SHP77 (cell line): ENCODE measurements around the gene FATE1.

Source experiments
- DNase-seq, 2 experiments: peaks; one replicate each; lab custom pipeline; 2025; lab: John Stamatoyannopoulos, UW

FATE1 gene

GRCh38 chrX:151704041-151704663 is 11.7 kb upstream of the FATE1 start:
- no peak for DNase-seq

- DNase-seq: no peak
These were observed 7.0 kb upstream of the FATE1 start for GRCh38 chrX:151708821-151709220.

DNA sequence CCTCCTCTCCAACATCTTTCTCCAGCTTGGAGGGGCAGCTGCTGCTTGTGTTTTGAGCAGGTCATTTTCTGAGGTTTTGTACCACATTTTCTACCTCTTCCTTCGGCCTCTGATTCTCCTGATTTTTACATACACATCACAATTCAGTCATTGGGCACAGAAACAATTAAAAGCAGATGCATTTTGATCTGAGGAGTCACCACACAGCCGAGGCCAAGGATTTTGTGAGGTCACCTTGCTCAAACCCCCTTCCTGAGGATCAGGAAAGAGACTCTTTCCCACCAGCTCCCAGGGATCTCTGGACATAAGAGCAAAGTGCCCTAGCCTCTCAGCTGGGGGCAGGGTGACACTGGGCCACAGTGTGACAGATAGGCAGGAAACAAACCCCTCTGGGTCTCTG is 5.4 kb upstream of the FATE1 start:
- DNase-seq: no peak

GRCh38 chrX:151711154-151711553 is 4.7 kb upstream of the FATE1 start:
- no peak for DNase-seq

GRCh38 chrX:151711787-151712186 is 4.0 kb upstream of the FATE1 start:
- DNase-seq: peak; percentile 4 to 30

DNA sequence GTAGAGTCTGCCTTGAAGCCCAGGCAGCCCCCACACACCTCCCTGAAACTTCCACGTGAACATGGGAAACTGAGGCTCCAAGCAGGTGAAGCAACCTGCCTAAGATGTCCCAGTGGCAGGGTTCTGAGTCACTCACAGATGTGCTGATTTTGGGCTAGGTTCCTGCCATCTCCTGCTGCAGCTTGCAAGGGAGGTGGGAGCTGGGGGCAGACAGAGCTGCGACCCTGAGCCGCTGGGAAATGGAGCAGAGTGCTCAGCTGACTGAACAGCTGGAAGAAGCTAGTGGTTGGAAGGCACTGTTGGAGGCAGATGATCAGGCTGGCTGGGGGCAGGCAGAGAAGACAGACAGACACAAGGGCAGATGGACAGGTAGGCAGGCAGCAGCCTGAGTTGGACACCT is 3.6 kb upstream of the FATE1 start:
- DNase-seq: no peak

DNA sequence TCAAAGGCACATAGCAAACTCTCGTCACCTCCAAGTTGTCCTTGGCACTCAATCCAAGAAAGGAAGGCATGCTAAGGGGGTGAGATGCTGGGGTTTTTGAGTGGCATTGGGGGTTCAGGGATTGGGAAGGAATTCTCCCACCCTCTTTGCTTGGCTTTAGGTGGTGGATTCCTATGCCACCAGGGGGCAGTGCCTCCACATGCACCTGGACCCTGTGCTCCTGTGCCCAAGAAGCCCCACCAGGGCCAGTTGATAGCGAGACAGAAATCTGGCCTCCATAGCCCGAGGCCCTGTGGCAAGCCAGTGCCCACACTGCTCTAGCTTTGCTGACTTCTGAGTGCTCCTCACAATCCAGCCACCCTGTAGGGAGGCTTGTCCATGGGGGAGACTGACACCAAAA is 2.0 kb upstream of the FATE1 start:
- DNase-seq: no peak

DNA sequence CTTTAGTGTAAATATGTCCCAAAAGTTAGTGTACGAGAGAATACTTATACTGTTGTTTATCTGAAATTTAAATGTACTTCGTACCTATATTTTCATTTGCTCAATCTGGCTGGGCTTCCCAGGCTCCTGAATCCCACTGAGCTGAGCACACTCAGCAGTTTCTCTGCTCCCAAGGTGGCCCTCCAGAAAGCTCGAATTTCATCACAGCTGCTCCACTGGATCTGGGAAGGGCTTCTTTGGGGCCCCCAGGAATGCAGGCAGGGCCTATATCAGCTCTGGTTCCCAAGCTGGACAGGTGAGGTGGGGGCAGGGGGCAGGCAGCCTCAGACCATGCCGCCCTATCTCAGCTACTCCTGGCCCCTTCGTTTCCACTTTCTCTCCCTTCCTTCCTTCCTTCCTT is 1.5 kb upstream of the FATE1 start:
- no peak for DNase-seq

GRCh38 chrX:151722241-151722846 is 6.5 kb downstream of the FATE1 start:
- DNase-seq: peak in 1 of 2 experiments; percentile 35

GRCh38 chrX:151723156-151723760 is 7.4 kb downstream of the FATE1 start:
- no peak for DNase-seq

GRCh38 chrX:151724563-151725337 is 8.9 kb downstream of the FATE1 start:
- no peak for DNase-seq

GRCh38 chrX:151725338-151725614 is 9.4 kb downstream of the FATE1 start:
- DNase-seq: no peak

GRCh38 chrX:151726751-151727150 is 10.9 kb downstream of the FATE1 start:
- no peak for DNase-seq

GRCh38 chrX:151727346-151727745 is 11.5 kb downstream of the FATE1 start:
- DNase-seq: no peak

DNA sequence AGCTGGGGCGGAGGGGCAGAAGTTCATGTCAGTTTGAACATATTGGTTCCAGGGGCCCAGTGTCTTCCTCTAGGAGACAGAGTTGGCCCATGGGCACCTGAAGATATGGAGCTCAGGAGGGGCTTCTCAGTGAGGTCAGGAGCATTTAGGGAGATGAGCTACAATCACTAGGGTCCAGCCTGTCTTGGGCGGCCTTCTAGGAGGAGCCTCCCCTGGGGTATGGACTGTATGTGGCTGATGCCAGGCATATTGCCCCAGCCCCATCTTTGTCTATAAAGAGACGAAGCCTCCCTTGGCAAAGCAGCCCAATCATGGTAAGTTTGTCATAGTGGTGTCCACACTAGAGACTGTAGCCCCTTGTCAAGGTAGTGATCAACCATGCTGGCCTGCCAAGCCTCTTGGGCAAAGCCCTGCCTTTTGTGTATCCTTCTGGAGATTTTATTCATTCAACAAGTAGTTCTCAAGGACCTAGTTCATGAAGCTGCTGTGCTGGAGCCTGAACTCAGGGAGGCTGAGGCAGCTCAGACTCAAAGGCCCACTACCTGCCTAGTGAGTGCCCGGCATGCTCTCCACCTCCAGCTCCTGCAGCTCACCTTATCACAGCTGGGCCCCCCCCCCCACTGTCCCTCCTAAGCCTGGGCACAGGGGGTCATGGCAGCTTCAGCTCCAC is 13.4 kb downstream of the FATE1 start:
- no peak for DNase-seq

DNA sequence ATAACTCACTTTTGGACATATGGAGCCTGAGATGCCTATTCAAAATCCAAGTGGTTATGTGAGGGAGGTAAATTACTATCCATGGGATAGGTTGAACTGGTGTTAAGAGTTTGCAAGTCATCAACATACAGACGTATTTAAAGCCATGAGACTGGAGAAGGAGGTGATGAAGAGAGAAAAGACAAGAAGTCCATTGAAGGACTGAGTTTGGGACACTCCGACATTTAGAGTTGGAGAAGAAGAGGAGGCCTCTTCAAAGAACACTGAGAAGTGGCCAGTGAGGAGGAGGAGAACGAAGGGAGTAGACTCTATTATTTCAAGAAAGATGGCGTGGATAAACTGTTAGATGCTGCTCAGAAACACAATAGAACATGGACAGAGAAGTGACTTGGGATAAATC is 18.6 kb downstream of the FATE1 start, which contains the start of gene CNGA2:
Gene CNGA2 (plus strand): TSS at position 301 of the 400 bp plus-strand sequence. CDS start 3,738 bp downstream, outside the sequence.
- no peak for DNase-seq

- DNase-seq: no peak
These were observed 19.4 kb downstream of the FATE1 start for GRCh38 chrX:151735219-151735618.

GRCh38 chrX:151736685-151737084 is 20.9 kb downstream of the FATE1 start:
- no peak for DNase-seq

DNA sequence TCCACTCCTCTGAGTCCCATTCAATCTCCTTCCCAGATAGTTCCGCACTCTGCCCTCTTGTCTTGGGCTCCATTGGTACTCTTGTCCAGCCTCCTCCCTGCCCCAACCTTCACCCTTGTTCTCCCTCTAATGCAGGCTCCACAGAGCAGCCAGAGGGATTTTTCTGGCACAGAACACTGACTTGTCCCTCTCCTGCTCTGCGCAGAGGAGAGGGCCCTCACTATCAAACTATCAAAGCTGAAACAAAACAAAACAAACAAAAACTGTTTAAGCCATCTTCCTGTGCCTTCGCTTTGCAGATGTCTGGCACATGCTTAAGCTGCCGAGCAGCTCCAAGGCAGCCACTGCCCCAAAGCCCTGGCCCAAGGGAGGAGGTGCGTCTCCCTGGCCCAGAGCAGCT is 21.7 kb downstream of the FATE1 start:
- no peak for DNase-seq

- DNase-seq: no peak
These were observed 22.9 kb downstream of the FATE1 start for GRCh38 chrX:151738751-151739150.

- no peak for DNase-seq
These were observed 25.8 kb downstream of the FATE1 start for GRCh38 chrX:151741606-151742005.

DNA sequence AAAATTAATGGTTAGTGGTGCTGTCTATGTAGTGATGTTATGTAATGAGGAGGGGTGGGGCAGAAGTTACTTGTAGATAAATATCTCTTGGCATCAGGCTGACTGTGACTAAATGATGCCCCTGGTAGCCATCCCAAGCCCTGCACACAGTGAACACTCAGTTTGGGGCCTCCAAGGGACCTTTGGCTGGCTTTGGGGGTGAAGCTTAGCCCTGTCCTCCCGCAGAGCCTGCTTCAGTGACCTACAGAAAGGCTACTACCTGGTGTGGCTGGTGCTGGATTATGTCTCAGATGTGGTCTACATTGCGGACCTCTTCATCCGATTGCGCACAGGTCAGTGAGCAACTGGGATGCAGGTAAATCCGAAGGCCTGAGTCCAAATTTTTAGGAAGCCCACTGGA is 26.5 kb downstream of the FATE1 start:
- DNase-seq: no peak
